Measurements from ENCODE around the gene RAB40B.

Gene RAB40B

DNA sequence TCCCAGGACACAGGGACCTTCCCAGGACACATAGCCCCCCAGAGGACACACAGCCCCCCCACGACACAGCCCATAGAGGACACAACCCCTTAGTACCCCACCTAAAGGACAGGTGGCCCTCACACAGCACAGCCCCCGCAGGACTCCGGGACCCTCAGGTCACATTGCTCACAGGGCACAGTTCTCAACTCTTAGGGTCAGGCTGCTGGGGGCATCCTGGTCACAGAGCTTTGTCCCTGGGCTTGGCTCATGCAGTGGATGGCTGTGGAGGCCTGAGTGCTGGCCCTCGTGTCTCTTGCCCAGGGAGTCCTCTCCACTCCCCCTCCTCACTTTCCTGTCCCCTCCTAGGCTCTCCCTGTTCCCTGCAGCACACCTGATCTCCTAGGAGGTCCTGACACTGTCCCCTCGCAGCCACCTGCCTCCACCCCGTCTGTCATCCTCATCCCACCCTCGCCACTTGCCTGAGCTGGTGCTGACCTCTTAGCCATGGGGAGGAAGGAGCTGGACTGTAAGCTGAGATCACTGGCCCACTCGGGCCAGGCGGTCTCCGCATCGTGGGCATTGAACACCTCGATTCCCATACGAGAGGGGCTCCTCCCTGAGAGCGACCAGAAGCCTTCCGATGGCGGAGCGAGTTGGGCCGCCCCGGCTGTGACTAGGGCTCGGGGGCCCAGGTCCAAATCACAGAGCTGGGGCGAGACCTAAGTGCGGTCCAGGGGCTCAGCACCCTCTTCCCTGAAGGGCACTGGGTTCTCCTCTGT lies 48.8 kb downstream of the RAB40B start:
- DNase-seq (ENCODE audit: low spot score) = no peak

DNA sequence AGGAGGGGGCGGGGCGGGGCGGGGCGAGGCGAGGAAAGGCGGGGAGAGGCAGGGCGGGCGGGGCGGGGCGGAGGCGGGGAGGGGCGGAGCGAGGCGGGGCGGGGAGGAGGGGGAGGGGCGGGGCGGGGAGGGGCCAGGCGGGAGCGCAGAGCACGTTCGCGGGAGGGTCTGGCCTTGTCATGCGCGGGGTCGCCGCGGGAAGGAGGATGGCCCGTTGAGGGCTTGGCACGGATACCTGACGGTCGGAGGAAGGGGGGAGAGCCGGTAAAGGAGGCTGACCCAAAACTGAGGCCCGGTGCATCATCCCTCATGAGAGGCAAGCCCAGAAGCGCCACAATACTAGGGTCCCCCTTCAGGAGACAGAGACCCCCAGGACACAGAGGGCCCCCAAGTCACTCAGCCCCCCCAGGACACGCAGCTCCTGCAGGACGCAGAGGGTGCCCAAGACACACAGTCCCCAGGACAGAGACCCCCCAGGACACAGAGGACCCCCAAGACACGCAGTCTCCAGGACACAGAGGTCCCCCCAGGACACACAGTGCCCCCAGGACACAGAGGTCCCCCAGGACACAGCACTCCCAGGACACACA lies 49.7 kb downstream of the RAB40B start:
- no peak for DNase-seq (ENCODE audit: low spot score)

DNA sequence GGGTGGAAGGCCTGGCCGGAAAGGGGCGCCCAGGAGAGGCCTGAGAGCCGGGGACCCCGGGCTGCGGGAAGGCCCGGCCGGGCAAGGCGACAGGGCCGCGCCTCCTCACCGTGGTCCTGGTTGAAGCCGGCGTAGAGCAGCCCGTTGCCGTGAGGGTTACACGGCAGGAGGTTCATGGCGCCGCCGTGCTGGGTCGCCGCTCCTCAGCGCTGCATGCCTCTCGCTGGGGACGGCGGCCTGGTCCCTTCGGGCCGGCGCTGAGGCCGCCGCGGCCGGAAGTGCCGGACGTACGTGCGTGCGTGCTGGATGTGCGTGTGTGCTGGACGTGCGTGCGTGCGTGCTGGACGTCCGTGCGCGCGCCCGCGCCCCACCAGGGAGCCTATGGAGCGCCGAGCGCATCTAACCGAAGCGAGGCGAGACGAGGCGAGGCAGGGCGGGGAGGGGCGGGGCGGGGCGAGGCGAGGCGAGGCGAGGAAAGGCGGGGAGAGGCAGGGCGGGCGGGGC lies 50.3 kb downstream of the RAB40B start, which contains the start of gene WDR45B:
Gene WDR45B (minus strand): TSS at position 280 of the 504 bp plus-strand sequence. CDS start 104 bp downstream, at position 176.
- peak; percentile 94 for DNase-seq (ENCODE audit: low spot score)

DNA sequence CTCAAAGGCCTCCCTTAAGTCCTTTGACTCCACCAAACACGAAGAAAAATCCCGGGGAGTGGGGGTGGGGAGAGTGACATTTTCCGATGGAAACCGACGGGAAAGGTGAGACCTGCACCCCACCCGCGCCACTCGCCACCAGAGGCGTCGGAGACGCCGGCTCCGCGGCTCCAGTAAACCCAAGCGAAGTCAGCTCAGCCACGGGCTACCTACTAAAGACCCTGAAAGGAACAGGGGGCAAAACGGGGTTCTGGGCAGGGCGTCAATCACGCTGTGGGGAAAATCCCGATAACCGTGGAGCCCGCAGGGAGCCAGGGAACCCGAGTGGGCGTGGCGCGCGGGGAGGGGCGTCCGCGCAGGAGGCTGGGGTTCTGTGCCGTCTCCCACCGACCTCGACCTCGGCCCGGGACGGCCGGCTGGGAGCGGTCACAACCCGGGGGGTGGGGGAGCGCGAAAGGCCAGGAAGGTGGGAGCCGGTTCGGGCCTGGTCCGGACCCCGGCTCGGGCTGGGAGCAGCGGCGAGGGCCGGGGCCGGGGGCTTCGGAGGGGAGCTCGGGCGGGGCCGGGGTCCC lies 50.8 kb downstream of the RAB40B start:
- DNase-seq (ENCODE audit: low spot score) = no peak

DNA sequence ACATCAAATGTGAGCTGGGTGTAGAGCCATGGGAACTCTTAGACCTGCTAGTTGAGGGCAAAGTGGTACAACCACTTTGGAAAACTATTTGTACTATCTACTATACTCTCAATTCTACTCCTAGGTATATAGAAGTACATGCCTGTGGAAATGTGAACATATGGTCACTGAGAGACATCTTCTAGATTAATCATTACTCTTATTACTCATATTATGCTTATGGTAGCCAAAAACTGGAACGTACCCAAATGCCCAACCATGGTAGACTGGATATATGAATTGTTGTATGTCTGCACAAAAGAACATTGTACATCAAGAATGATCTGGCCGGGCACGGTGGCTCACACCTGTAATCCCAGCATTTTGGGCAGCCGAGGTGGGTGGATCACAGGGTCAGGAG lies 53.0 kb downstream of the RAB40B start:
- no peak for DNase-seq (ENCODE audit: low spot score)

DNA sequence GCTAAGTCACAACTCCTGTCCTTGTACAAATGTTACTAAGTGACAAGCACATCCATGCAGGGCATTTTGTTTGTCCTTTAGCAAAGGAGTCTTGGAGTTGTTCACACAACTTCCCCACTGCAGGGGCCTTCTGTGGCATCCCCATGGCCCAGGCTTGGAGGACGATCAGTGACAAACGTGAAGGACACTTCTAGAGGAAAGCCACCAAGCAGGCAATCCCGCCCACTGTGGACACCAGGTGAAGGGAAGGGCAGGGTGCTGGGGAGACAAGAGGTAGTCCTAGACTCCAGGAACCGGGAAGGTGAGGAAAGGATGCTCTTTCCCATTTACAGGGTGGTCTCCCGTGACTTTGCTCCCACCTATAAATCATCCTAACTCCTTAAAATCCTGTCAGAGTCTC lies 54.4 kb downstream of the RAB40B start:
- DNase-seq (ENCODE audit: low spot score) = no peak

DNA sequence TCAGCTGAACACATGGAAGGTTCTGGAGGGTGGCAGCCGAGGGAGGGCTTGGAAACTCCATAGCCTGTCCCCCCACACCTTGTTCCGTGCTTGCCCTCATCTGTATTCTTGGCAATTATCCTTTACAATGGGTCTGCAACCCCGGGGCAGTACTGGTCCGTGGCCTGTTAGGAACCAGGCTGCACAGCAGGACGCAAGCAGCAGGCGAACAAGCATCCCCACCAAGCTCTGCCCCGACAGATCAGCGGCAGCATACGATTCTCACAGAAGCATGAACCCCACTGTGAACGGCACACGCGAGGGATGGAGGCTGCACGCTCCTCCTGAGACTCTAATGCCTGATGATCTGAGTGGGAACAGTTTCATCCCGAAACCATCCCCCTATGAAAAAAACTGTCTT lies 56.5 kb downstream of the RAB40B start:
- no peak for DNase-seq (ENCODE audit: low spot score)

DNA sequence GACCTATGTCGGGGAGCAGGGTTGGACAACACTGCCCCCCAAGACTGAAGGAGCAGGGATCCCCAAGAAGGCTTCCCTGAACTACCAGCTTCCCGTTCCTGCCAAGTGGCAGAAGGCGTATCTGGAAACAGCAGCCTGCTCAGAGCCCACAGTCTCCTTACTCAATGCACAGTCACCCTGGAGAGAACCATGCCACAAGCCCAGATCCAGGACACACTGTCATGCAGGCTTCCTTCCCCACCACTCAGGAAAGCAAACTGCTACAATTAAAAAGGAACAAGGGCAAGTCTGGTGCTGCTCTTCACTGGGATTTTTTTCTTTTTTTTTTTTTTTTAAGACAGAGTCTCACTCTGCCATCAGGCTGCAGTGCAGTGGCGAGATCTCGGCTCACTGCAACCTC lies 58.5 kb downstream of the RAB40B start:
- DNase-seq (ENCODE audit: low spot score) = no peak

DNA sequence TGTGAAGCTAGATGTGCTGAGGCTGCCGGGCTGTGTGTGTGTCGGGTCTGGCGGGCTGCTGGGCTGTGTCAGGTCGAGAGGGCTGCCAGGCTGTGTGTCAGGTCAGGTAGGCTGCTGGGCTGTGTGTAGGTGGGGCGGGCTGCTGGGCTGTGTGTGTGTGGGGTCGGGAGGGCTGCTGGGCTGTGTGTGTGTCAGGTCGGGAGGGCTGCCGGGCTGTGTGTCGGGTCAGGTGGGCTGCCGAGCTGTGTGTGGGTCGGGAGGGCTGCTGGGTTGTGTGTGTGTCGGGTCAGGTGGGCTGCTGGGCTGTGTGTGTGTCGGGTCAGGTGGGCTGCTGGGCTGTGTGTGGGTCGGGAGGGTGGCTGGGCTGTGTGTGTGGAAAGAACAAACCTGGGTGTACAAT lies 58.9 kb downstream of the RAB40B start:
- no peak for DNase-seq (ENCODE audit: low spot score)

DNA sequence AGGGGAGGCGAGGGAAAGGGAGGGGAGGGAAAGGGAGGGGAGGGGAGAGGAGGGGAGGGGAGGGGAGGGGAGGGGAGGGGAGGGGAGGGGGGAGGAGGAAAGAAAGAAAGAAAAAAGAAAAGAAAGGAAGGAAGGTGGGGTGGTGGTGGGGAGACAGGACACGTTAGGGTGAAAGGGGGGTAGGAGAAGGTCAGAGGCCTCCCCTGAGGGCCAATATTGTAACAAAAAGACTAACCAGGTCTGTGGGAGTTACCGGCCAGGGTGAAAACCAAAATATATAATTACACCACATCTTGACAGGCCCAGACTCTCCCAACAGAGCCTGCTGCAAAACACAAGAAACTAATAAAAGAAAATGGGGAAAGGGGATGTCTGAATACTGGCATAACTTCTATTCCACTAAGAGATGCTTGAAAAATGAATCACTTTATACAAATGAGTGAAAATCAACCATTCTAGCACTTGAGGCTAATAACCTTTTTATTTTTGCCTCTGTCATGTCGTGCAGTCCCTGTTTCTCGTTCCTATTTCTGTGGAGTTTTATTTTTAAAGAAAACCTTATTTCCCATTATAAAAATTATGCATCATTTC lies 60.2 kb downstream of the RAB40B start:
- DNase-seq (ENCODE audit: low spot score) = no peak

DNA sequence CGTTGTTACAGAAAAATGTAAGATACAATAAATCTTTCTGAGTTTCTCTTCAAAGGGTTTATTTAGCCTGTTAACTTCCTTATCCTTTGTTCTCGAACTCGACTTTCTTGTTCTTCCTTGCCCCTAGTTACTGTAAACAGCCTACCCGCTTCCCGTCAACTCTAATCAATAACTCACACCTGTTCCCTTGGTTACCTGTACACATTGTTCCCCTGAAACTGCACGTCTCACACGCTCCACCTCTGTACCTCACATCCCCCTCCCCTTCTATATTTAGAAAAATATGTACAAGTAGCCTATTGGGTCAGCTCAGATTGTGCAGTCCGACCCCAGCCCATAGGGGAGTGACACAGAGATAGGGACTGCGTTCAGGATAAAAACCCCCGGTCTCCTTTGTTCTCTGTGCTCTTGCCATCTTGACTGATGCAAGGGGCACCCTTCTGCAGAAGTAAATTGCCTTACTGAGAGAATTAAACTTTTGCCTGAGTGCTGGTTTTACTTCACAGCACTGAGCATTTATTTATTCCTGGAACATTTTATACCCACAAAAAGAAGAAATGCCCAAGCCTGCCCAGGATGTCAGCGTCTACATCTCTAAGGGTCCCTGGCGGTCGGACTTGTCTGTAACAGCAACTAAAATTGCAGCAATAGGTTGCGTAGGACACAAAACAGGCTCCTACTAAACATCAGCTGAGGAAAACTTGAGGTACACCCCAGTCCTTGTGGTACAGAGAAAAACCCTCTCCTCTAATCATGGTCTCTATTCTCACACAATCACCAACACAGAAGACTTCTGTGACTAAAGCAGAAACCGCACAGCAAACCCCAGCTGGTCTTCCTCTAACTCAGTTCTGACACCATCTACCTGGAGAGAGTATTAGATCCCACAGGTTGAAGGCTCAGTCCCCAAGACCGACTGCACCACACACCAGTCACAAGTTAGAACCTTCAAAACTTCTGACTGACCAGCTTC lies 61.6 kb downstream of the RAB40B start:
- no peak for DNase-seq (ENCODE audit: low spot score)

DNA sequence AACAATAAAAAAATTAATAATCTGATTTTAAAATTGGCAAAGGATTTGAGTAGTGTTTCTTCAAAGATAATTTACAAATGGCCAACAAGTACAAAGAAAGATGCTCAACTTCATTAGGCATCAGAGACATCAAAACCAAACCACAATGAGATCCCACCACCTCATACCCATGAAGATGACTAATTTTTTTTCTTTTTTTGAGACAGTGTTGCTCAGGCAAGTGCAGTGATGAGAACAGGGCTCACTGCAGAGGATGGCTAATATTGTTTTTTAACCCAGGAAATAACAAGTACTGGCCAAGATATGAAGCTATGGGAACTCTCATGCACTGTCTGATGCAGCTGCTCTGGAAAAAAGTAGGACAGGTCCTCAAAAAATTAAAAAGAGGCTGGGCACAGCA lies 65.2 kb downstream of the RAB40B start:
- no peak for DNase-seq (ENCODE audit: low spot score)

DNA sequence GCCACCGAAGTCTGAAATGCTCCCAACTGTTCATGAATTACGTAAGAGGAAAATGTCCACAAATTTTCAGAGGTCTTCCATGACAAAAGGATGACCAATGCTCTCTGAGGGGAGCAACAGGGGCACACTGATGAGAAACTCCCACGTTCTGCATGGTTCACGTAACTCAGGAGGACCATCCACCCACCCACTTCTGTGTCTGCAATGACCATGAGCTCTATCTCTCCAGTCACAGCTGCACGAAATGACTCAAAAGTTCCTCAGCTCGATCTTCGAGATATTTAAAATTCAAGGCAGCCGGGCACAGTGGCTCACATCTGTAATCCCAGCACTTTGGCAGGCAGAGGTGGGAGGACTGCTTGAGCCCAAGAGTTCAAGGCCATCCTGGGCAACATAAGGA lies 66.0 kb downstream of the RAB40B start:
- no peak for DNase-seq (ENCODE audit: low spot score)

DNA sequence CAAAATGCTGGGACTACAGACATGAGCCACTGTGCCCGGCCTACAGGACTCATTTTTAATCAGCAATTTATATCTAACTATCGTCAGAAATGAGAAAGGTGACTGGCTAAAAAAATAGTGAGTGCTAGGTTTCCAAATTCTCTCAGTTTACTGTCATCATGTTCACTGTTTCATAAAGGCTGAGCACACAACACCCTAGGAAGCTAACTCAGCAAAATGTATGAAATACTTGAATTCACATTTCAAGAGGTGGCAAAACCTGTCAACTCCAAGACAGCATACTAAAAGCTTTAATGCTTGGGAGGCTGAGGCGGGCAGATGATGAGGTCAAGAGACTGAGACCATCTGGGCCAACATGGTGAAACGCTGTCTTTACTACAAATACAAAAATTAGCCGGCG lies 67.0 kb downstream of the RAB40B start:
- no peak for DNase-seq (ENCODE audit: low spot score)

DNA sequence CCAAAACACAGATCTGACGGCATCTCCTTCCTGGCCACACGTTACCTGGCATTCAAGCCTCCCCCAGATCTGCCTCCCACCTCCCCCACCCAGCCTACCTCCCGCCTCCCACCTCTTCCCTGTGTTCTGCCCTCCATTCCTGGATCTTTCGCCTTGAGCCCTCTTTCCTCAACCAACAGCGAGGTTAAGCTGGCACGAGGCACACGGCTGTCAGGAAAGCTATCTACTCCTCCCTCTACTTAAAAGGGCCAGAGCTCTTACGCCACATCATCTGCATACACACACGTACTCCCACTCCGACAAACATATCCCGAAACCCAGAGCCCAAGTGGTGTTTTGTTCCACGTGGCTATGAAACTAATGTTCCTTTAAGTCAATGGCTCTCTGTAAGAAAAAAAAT lies 68.3 kb downstream of the RAB40B start:
- no peak for DNase-seq (ENCODE audit: low spot score)

DNA sequence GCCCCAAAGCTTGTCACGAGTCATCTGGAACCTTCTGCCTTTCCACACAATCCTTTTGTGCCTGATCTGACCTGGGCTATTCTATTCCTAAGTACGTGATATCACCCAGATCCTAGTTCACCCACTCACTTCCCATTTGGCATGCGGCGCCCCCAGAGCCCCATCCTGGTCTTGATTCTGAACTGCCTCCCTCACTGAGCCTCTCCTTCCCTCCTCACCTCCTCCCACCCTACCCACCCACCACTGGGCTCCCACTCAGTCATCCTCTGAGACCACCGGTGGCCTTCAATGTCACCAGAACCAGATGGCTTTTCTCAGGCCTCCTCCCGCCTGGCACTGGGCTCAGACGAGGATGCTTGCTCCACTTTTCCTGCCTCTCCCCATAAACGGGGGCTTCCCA lies 68.8 kb downstream of the RAB40B start:
- no peak for DNase-seq (ENCODE audit: low spot score)

DNA sequence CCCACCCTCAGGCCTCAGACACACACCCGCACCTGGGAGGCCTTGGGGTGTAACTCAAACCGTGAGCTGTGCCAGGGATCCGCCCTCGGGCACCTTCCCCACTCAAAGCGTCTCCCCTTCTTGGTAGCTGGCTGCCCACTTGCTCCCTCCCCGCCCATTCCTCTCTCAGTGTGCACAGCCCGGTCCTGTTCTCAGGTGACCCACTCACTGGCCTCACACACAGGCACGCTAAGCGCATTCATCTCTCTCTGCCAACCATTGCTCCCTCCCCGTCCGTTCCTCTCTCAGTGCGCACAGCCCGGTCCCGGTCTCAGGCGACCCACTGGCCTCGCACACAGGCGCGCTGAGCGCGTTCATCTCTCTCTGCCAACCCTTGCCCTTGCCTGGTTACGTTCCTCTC lies 71.1 kb downstream of the RAB40B start:
- DNase-seq (ENCODE audit: low spot score) = no peak

DNA sequence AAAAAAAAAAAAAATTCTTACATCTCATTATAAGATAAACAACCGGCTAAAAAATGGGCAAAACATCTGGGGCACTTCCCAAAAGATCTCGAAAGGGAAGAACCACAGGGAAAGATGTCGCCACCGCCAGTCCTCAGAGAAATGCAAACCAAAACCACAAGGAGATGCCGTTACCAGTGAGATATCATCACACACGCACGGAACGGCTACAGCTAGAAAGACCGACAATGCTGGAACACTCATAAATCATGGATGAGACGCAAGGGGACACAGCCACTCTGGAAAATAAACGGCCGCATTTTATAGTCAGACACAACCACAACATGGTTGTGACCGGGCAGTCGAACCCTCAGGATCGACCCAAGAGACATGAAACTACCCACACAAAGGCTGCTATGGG lies 74.8 kb downstream of the RAB40B start:
- DNase-seq (ENCODE audit: low spot score) = no peak

DNA sequence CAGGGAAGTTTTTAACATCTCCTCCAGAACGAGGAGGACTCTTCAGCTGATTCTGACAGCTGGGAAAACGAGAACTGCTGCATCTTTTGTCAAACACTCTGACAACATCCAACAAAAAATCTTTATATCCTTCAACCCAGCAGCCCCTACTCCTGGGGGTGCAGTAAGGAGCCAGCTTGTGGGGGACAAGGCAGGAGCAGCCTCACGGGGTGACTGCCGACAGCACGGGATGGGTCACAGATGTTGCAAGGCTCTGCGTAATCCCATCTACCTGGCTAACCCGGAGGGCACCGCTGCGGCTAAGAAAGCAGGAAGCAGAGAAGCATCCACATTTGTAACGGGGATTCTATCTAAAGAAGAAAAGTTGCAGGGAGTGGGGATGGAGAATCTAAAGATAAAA lies 78.9 kb downstream of the RAB40B start:
- DNase-seq (ENCODE audit: low spot score) = no peak

DNA sequence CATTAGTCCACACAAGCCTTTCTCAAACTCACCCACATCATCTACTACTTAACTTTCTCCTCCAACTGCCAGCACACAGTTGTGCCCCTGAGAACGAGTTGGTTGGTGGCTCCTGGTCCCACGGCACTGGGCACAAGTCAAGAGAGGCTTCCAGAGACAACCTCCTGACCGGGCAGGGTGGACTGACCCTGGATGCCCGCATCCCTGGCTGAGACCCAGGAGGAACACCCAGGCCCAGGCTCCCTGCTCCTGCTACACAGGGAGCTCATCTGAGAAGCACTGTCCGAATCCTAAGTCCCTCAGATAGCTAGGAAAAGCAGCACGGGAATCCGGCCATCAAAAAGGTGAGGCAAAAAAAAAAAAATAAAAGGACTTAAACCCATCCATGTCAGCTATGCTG lies 79.3 kb downstream of the RAB40B start:
- DNase-seq (ENCODE audit: low spot score) = no peak

DNA sequence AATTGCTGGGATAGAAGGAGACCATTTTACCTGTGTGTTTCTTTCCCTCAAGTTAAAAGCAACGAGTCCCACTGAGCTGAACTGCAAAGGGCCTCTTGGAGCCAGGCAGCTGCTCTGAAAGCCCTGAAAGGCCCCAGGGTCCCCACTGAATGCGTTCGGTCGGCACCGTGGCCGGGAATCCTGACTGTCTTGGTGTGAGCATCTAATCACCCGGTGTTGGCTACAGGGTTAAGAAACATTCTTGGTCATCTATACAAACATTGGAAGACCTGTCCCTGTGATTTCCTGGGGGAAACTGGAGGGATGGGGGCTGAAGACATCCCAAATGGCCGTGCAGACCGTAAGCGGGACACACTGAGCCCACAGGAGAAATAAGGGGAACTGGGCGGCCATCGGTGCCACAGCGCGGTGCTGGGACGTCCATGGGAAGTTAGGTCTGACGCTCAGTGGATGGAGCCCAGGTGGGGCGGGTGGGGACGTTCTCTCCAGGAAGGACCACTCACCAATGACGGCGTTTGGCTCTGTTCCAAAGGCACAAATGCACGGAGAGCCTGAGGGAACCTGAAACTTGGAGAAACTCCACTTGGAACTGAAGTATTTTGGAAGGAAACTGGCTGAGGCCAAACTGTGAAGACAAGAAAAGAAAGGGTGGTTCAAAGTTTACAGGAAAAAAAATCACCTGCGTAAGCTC lies 82.3 kb downstream of the RAB40B start:
- no peak for DNase-seq (ENCODE audit: low spot score)
